GM13977 (cell line): ENCODE measurements around the gene CISD2.

Experiments
- DNase-seq: peaks from one replicate; pipeline ENCODE4 v3.0.0; 2012; ENCODE audit warnings: low spot score
- in situ Hi-C: fragments of 300-500 bp; cut with MboI; formaldehyde crosslinking; loops from one replicate; pipeline ENCODE4 v1.12.0; 2022; ENCODE audit warnings: low sequenced_read_pairs, low pct_unique_long_range_greater_than_20kb, mixed read lengths, inconsistent platforms; ENCODE audit not compliant: unreplicated experiment
- TF ChIP-seq, protein P1 (sequence below): IDR thresholded peaks from 2 replicates; pipeline ENCODE4 v1.5.1; 2012; ENCODE audit warnings: mild to moderate bottlenecking, control low read depth; ENCODE audit not compliant: insufficient read depth; ENCODE audit errors: extremely low read depth, missing control alignments

CISD2 gene

DNA sequence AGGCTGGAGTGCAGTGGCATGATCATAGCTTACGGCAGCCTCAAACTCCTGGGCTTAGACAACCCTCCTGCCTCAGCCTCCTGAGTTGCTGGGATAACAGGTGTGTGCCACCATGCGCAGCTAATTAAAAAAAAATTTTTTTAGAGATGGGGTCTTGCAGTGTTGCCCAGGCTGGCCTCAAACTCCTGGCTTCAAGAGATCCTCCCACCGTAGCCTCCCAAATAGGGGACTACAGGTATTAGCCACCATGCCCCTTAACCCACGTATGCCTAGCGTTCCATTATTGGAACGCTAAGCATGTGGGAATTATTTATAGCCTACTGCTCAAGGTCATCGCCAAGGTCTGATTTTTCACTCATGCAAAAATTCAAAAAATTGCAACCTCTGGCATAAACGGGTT lies 21.1 kb upstream of the CISD2 start:
- in situ Hi-C loops = no loop called here
- TF ChIP-seq, protein P1, sequence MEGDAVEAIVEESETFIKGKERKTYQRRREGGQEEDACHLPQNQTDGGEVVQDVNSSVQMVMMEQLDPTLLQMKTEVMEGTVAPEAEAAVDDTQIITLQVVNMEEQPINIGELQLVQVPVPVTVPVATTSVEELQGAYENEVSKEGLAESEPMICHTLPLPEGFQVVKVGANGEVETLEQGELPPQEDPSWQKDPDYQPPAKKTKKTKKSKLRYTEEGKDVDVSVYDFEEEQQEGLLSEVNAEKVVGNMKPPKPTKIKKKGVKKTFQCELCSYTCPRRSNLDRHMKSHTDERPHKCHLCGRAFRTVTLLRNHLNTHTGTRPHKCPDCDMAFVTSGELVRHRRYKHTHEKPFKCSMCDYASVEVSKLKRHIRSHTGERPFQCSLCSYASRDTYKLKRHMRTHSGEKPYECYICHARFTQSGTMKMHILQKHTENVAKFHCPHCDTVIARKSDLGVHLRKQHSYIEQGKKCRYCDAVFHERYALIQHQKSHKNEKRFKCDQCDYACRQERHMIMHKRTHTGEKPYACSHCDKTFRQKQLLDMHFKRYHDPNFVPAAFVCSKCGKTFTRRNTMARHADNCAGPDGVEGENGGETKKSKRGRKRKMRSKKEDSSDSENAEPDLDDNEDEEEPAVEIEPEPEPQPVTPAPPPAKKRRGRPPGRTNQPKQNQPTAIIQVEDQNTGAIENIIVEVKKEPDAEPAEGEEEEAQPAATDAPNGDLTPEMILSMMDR = no peak
- DNase-seq = no peak

DNA sequence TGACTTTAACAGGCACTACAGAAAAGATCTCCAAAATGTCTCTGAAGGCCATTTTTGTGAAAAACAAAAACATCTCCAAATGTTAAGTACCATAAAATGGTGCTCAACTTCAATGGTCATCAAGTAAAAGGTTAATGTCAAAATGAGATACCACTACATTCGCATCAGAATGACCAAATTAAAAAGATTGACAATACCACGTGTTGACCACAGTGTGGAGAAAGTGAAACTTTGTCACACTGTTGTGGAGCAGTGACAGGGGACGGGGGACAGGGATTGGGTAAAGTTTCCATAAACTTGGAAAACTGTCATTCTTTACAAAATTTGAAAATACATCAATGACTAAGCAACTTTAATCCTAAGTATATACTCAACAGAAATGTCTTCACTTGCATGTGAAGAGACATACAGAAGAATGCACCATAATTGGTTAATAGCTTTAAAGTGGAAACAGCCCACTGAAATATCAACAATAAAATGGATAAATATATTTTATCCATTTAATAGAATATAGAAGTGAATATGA lies 19.1 kb upstream of the CISD2 start:
- TF ChIP-seq, protein P1 = no peak
- in situ Hi-C loops = no loop called here
- DNase-seq = no peak

DNA sequence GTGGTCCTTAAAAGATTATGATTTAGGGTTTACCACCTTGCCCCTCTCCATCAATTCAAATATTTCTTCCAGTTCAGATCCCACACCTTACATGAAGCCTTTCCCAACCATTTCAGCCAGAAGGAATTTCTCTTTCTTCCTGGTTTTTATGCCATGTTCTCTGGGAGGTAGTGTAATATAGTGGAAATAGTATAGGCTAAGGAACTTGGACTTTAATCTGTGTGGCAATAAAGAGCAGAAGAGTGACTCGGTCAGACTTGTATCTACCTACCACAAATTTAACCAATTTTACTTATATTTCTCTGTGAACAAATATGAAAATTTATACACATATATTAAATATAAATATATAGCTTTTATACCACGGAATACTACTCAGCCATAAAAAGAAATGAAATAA lies 18.4 kb upstream of the CISD2 start:
- in situ Hi-C loops = no loop called here
- TF ChIP-seq, protein P1 = no peak
- DNase-seq = no peak

DNA sequence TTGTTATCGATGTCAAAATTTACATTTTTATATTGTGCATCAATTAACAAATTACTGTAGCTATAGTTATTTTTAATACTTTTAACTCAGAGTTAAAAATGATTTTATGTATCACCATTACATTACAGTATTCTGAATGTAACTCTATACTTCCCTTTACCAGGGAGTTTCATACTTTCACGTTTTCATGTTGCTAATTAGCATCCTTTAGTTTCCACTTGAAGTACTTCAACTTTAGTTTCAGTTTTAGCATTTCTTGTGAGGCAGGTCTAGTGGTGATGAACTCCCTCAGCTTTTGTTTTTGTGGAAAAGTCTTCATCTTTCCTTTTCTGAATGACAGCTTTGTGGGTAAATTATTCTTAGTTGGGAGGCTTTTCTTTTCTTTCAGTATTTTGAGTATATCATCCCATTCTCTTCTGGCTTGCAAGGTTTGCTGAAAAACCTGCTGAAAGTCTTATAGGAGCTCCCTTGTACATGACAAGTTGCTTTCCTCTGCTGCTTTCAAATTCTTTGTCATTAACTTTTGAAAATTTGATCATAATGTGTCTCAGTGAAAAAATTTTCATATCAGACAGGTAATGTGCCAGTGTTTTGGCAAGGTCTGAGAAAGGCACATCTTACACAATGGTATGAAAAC lies 9.8 kb upstream of the CISD2 start:
- TF ChIP-seq, protein P1 = no peak
- no peak for DNase-seq

DNA sequence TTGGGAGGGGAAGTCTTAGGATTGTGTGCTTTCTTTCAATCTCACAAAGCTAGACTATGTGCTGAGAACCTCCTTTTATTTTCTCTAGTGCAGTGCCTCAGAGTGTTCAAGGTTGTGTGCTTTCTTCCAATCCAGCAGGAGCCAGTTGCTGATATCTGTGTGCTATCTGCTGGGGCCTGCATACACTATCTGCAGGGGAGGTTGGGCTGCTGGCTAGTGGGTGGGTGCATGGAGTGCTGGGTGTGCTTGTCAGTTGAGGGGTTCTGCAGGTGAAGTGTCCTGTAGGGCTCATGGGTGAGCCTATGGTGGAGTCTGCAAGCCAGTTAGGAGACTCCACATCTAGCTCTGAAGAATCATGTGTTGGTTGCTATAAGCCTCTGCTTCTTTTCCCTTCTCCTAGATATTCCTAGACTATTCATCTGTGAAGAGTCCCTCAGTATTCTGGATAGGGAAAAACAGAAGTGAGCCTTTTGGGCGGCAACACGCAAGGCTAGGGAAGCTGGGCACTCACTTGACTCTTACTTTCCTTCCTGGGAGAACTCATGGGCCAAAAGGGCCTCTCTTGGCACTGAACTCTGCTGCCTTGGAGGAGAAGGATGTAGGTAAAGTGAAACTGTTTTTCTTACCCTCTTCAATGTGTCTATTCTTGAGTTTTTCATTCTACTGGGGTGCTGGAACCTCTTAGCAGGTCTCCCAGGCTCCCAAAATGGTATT lies 8.0 kb upstream of the CISD2 start:
- in situ Hi-C loops = no loop called here
- DNase-seq = no peak
- TF ChIP-seq, protein P1 = no peak

More for the DNA sequence above, 9.8 kb upstream of the CISD2 start:
- in situ Hi-C loops = no loop called here

DNA sequence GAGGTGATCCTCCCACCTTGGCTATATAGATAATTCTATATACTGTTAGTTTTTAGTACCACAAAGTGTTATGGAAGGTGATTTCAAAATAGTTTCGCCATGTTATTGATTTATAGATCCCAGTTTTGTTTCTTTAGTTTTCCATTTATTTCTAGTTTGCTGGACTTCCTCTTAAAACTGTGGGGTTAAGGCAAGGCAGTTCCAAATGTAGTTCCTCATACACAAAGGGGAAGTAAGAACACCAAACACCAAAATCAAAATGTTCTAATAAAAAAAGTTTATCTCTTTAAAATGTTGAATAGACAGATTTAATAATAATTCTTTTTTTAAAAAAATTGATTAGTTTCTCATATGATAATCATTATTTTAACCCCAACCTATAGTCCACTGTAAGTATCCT lies 6.8 kb upstream of the CISD2 start:
- no peak for DNase-seq
- TF ChIP-seq, protein P1 = no peak
- in situ Hi-C loops = no loop called here
